Ecto neural progenitor cell (in vitro differentiated cells): ENCODE measurements around the gene MAN2A1.
A peak's percentile ranks its signal among the peaks of the same experiment; 100 is the strongest.
"Not testable (repeated sequence)": the region's sequence is repeated elsewhere in the genome, so short reads cannot be mapped to it uniquely, and the experiment has no call there.

Source experiments
- DNase-seq: peaks from one replicate; pipeline ENCODE4 v3.0.0-alpha.2; 2018; ENCODE audit warnings: low spot score

MAN2A1 gene

GRCh38 chr5:109756543-109757185, 66.9 kb downstream of the MAN2A1 start:
- DNase-seq = no peak

GRCh38 chr5:109757490-109757889, 67.8 kb downstream of the MAN2A1 start:
- DNase-seq = no peak

- no peak for DNase-seq
Observed at GRCh38 chr5:109759306-109759705, 69.6 kb downstream of the MAN2A1 start.

- not testable (repeated sequence) for DNase-seq
Observed at GRCh38 chr5:109760130-109760529, 70.4 kb downstream of the MAN2A1 start.

GRCh38 chr5:109762821-109763220, 73.1 kb downstream of the MAN2A1 start:
- no peak for DNase-seq

GRCh38 chr5:109767184-109767995, 77.7 kb downstream of the MAN2A1 start:
- DNase-seq = no peak

GRCh38 chr5:109767997-109768396, 78.3 kb downstream of the MAN2A1 start:
- no peak for DNase-seq

- no peak for DNase-seq
Observed at GRCh38 chr5:109769597-109770291, 80.0 kb downstream of the MAN2A1 start.

- DNase-seq = no peak
Observed at GRCh38 chr5:109775130-109775529, 85.4 kb downstream of the MAN2A1 start.

GRCh38 chr5:109779036-109779735, 89.5 kb downstream of the MAN2A1 start:
- DNase-seq = no peak

- DNase-seq = no peak
Observed at GRCh38 chr5:109784687-109785086, 95.0 kb downstream of the MAN2A1 start.

GRCh38 chr5:109786206-109786855, 96.6 kb downstream of the MAN2A1 start:
- DNase-seq = no peak

- no peak for DNase-seq
Observed at GRCh38 chr5:109788596-109788995, 98.9 kb downstream of the MAN2A1 start.

GRCh38 chr5:109792613-109793012, 102.9 kb downstream of the MAN2A1 start:
- no peak for DNase-seq

- no peak for DNase-seq
Observed at GRCh38 chr5:109803854-109804253, 114.1 kb downstream of the MAN2A1 start.

- DNase-seq = no peak
Observed at GRCh38 chr5:109805472-109805871, 115.7 kb downstream of the MAN2A1 start.

GRCh38 chr5:109805883-109806282, 116.2 kb downstream of the MAN2A1 start:
- DNase-seq = peak; percentile 44

GRCh38 chr5:109812698-109813097, 123.0 kb downstream of the MAN2A1 start:
- DNase-seq = no peak

- DNase-seq = no peak
Observed at GRCh38 chr5:109816732-109817131, 127.0 kb downstream of the MAN2A1 start.

GRCh38 chr5:109819878-109820277, 130.2 kb downstream of the MAN2A1 start:
- DNase-seq = no peak

GRCh38 chr5:109823597-109823996, 133.9 kb downstream of the MAN2A1 start:
- DNase-seq = no peak

GRCh38 chr5:109825450-109825849, 135.7 kb downstream of the MAN2A1 start:
- DNase-seq = no peak
